Progenitor cell of endocrine pancreas (in vitro differentiated cells): ENCODE results near the gene MAPK10. TPM values are rescaled to one million over a fixed set of nuclear protein-coding genes. Genes with fewer than 3 reads are reported as not detected.
"Not testable (repeated sequence)": the region's sequence is repeated elsewhere in the genome, so short reads cannot be mapped to it uniquely, and the experiment has no call there.

Experiments used
- DNase-seq: peaks from one replicate; pipeline ENCODE4 v3.0.0; 2021; ENCODE audit warnings: low spot score; ENCODE audit not compliant: unreplicated experiment
- H3K27ac Mint-ChIP-seq: 2 replicates; pipeline ENCODE4 v1.8.0; 2021; ENCODE audit warnings: mild to moderate bottlenecking, moderate library complexity, mixed read lengths
- H3K27me3 Mint-ChIP-seq: 2 replicates; pipeline ENCODE4 v1.8.0; 2021; ENCODE audit warnings: mixed read lengths
- H3K36me3 Mint-ChIP-seq: 2 replicates; pipeline ENCODE4 v1.8.0; 2022; ENCODE audit warnings: mixed read lengths; ENCODE audit not compliant: insufficient read depth
- H3K4me1 Mint-ChIP-seq: 2 replicates; pipeline ENCODE4 v1.8.0; 2021; ENCODE audit warnings: low read depth, mixed read lengths
- H3K4me3 Mint-ChIP-seq: 2 replicates; pipeline ENCODE4 v1.8.0; 2021; ENCODE audit warnings: low read depth, mild to moderate bottlenecking, moderate library complexity, mixed read lengths
- H3K9me3 Mint-ChIP-seq: 2 replicates; pipeline ENCODE4 v1.8.0; 2021; ENCODE audit warnings: low read depth, mixed read lengths
- CTCF ChIP-seq: fragments of 200-600 bp; sonication (generic); IDR thresholded peaks from one replicate; pipeline ENCODE4 v1.5.0; 2021; ENCODE audit warnings: antibody characterized with exemption, mild to moderate bottlenecking; ENCODE audit not compliant: unreplicated experiment
- total RNA-seq: library from RNA; stranded (reverse); gene quantifications from 2 replicates; pipeline ENCODE4 v1.2.1, GENCODE V29; 2021

Gene MAPK10
- total RNA-seq, 1 donor from 2014 or later = 21.4 TPM

- no peaks in the 10 kb centered on the region for H3K27me3 Mint-ChIP-seq
- no peak for TF ChIP-seq CTCF
- H3K9me3 Mint-ChIP-seq = no peaks in the 10 kb centered on the region
- peak overlapping the region; percentile 47 for H3K27ac Mint-ChIP-seq
- no peaks in the 10 kb centered on the region for H3K36me3 Mint-ChIP-seq
- peaks cover 5% of the 10 kb centered on the region for H3K4me1 Mint-ChIP-seq
- DNase-seq = no peak
- H3K4me3 Mint-ChIP-seq = no peak overlapping the region
These were observed 326.7 kb downstream of the MAPK10 start for GRCh38 chr4:86033171-86033570.

- TF ChIP-seq CTCF = no peak
- Mint-ChIP-seq H3K27ac (no peak overlapping the region), H3K27me3 (no peaks in the 10 kb centered on the region), H3K36me3 (no peaks in the 10 kb centered on the region), H3K4me3 (no peak overlapping the region), H3K4me1 (peaks cover 5% of the 10 kb centered on the region), H3K9me3 (no peaks in the 10 kb centered on the region)
- DNase-seq = no peak
These were observed 327.3 kb downstream of the MAPK10 start for GRCh38 chr4:86032476-86033022.

- Mint-ChIP-seq H3K4me3 (no peak overlapping the region), H3K27me3 (no peaks in the 10 kb centered on the region), H3K36me3 (no peaks in the 10 kb centered on the region), H3K4me1 (peaks cover 5% of the 10 kb centered on the region), H3K27ac (no peak overlapping the region), H3K9me3 (no peaks in the 10 kb centered on the region)
- TF ChIP-seq CTCF = no peak
- no peak for DNase-seq
These were observed 327.9 kb downstream of the MAPK10 start for GRCh38 chr4:86031927-86032326.

GRCh38 chr4:86026720-86027119, 333.1 kb downstream of the MAPK10 start:
- Mint-ChIP-seq H3K36me3 (peaks cover 4% of the 10 kb centered on the region), H3K9me3 (no peaks in the 10 kb centered on the region), H3K27me3 (no peaks in the 10 kb centered on the region), H3K4me1 (peaks cover 5% of the 10 kb centered on the region), H3K4me3 (no peak overlapping the region), H3K27ac (no peak overlapping the region)
- no peak for TF ChIP-seq CTCF
- no peak for DNase-seq

GRCh38 chr4:86021671-86022070, 338.2 kb downstream of the MAPK10 start:
- not testable (repeated sequence) for H3K4me1 Mint-ChIP-seq, H3K4me3 Mint-ChIP-seq, H3K27ac Mint-ChIP-seq, H3K36me3 Mint-ChIP-seq, H3K27me3 Mint-ChIP-seq, DNase-seq, H3K9me3 Mint-ChIP-seq

- DNase-seq = no peak
- H3K4me1 Mint-ChIP-seq = peaks cover 8% of the 10 kb centered on the region
- no peak for TF ChIP-seq CTCF
- no peak overlapping the region for H3K4me3 Mint-ChIP-seq
- H3K36me3 Mint-ChIP-seq = peaks cover 6% of the 10 kb centered on the region
- H3K27me3 Mint-ChIP-seq = no peaks in the 10 kb centered on the region
- H3K27ac Mint-ChIP-seq = no peak overlapping the region
- peaks cover 3% of the 10 kb centered on the region for H3K9me3 Mint-ChIP-seq
These were observed 339.9 kb downstream of the MAPK10 start for GRCh38 chr4:86019906-86020305.
